H1 (cell line): ENCODE results near the gene AGRN. TPM values are rescaled to one million over a fixed set of nuclear protein-coding genes. Genes with fewer than 3 reads are reported as not detected.

Source experiments
- BCL11A ChIP-seq, 2 experiments: IDR thresholded peaks; one replicate each; pipeline ENCODE4 v1.6.1; 2011; ENCODE audit warnings: low read depth in 2 of 2, low read length in 2 of 2, mild to moderate bottlenecking in 2 of 2
- EZH2 ChIP-seq: fragments of 200-600 bp; sonication (generic); IDR thresholded peaks from 2 replicates; pipeline ENCODE4 v1.7.1; 2012; ENCODE audit warnings: low read depth, mild to moderate bottlenecking, moderate library complexity, low read length, inconsistent platforms; ENCODE audit not compliant: severe bottlenecking
- GTF2F1 ChIP-seq: IDR thresholded peaks from 2 replicates; pipeline ENCODE4 v1.6.1; 2012; ENCODE audit warnings: low read depth, low read length, improper control_type of control experiment, borderline replicate concordance
- JUND ChIP-seq: IDR thresholded peaks from 2 replicates; pipeline ENCODE4 v1.6.1; 2011; ENCODE audit warnings: mild to moderate bottlenecking, improper control_type of control experiment, low read length
- RFX5 ChIP-seq: IDR thresholded peaks from 2 replicates; pipeline ENCODE4 v1.6.1; 2011; ENCODE audit warnings: low read depth, low read length, improper control_type of control experiment, borderline replicate concordance
- SUZ12 ChIP-seq: fragments of 200-600 bp; sonication (generic); IDR thresholded peaks from 2 replicates; pipeline ENCODE4 v1.6.1; 2012; ENCODE audit warnings: mild to moderate bottlenecking, inconsistent platforms, low read length, moderate library complexity, mixed read lengths
- polyA plus RNA-seq, 7 experiments: library from polyadenylated mRNA; depleted of rRNA in 3 of 7; stranded (reverse) in 5 of 7; unstranded in 2 of 7; fragments of >200 nt in 5 of 7; fragments of 200-250 nt in 2 of 7; gene quantifications; 1 replicate in 5 of 7; 2 replicates in 1 of 7; 4 replicates in 1 of 7; pipeline versions ENCODE4 v1.2.1 to v1.2.3, GENCODE V29; 2011 to 2013; ENCODE audit warnings: missing spikeins in 2 of 7, mixed read lengths in 2 of 7
- total RNA-seq: library from RNA; stranded (reverse); fragmentation: NEBNext Ultra II Directional; extraction: Animal tissue kit (Norgen Biotek cat#: 25700); gene quantifications from 2 replicates; pipeline ENCODE4 v1.2.1, GENCODE V29; 2021
- TF ChIP-seq, protein P1 (sequence below): fragments of 300-600 bp; sonication (generic); IDR thresholded peaks from 2 replicates; pipeline ENCODE4 v1.7.1; 2012; ENCODE audit warnings: low read length, moderate library complexity, mild to moderate bottlenecking, inconsistent platforms; ENCODE audit not compliant: insufficient replicate concordance
- TF ChIP-seq, protein P2 (sequence below), 3 experiments: IDR thresholded peaks; 1 replicate in 2 of 3; 2 replicates in 1 of 3; pipeline versions ENCODE4 v1.5.1 to v1.6.1; 2011; ENCODE audit warnings: low read length in 3 of 3, mild to moderate bottlenecking in 3 of 3, inconsistent platforms in 2 of 3, low read depth in 1 of 3, moderate library complexity in 1 of 3; ENCODE audit not compliant: insufficient read depth in 1 of 3; ENCODE audit errors: control extremely low read depth in 1 of 3

Gene AGRN
- total and polyA plus RNA-seq, 2 of the 8 experiments (the other 6 are each of a cell fraction or from before 2014, with no cell fraction given) = 52.3 to 155 TPM

DNA sequence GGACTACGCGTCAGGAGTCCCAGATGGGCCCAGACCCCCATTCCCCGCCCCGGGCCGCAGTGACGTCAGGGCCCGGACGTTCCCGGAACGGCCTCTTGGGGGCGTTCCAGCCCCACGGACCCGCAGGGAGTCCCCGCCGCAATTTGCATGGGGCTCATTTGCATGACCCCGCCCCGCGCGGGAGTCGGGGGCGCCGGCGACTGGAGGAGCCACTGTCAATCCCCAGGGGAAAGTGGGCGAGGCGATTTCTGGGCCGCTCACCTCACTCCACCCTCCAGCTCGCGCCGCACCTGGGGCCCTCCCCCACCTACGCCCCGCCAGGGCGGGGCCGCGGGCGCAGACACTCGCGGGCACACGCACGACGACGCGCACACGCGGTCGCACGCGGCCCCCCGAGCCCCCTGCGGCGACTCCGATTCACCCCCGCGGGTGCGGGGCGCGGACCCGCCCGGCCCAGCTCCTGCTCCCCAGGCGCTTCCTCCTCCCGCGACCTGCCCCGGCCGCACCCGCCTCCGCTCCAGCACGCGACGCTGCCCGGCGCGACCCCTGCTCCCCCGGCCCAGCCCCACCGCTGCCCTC lies 13.2 kb downstream of the AGRN start (continued):
- TF ChIP-seq, protein P1, sequence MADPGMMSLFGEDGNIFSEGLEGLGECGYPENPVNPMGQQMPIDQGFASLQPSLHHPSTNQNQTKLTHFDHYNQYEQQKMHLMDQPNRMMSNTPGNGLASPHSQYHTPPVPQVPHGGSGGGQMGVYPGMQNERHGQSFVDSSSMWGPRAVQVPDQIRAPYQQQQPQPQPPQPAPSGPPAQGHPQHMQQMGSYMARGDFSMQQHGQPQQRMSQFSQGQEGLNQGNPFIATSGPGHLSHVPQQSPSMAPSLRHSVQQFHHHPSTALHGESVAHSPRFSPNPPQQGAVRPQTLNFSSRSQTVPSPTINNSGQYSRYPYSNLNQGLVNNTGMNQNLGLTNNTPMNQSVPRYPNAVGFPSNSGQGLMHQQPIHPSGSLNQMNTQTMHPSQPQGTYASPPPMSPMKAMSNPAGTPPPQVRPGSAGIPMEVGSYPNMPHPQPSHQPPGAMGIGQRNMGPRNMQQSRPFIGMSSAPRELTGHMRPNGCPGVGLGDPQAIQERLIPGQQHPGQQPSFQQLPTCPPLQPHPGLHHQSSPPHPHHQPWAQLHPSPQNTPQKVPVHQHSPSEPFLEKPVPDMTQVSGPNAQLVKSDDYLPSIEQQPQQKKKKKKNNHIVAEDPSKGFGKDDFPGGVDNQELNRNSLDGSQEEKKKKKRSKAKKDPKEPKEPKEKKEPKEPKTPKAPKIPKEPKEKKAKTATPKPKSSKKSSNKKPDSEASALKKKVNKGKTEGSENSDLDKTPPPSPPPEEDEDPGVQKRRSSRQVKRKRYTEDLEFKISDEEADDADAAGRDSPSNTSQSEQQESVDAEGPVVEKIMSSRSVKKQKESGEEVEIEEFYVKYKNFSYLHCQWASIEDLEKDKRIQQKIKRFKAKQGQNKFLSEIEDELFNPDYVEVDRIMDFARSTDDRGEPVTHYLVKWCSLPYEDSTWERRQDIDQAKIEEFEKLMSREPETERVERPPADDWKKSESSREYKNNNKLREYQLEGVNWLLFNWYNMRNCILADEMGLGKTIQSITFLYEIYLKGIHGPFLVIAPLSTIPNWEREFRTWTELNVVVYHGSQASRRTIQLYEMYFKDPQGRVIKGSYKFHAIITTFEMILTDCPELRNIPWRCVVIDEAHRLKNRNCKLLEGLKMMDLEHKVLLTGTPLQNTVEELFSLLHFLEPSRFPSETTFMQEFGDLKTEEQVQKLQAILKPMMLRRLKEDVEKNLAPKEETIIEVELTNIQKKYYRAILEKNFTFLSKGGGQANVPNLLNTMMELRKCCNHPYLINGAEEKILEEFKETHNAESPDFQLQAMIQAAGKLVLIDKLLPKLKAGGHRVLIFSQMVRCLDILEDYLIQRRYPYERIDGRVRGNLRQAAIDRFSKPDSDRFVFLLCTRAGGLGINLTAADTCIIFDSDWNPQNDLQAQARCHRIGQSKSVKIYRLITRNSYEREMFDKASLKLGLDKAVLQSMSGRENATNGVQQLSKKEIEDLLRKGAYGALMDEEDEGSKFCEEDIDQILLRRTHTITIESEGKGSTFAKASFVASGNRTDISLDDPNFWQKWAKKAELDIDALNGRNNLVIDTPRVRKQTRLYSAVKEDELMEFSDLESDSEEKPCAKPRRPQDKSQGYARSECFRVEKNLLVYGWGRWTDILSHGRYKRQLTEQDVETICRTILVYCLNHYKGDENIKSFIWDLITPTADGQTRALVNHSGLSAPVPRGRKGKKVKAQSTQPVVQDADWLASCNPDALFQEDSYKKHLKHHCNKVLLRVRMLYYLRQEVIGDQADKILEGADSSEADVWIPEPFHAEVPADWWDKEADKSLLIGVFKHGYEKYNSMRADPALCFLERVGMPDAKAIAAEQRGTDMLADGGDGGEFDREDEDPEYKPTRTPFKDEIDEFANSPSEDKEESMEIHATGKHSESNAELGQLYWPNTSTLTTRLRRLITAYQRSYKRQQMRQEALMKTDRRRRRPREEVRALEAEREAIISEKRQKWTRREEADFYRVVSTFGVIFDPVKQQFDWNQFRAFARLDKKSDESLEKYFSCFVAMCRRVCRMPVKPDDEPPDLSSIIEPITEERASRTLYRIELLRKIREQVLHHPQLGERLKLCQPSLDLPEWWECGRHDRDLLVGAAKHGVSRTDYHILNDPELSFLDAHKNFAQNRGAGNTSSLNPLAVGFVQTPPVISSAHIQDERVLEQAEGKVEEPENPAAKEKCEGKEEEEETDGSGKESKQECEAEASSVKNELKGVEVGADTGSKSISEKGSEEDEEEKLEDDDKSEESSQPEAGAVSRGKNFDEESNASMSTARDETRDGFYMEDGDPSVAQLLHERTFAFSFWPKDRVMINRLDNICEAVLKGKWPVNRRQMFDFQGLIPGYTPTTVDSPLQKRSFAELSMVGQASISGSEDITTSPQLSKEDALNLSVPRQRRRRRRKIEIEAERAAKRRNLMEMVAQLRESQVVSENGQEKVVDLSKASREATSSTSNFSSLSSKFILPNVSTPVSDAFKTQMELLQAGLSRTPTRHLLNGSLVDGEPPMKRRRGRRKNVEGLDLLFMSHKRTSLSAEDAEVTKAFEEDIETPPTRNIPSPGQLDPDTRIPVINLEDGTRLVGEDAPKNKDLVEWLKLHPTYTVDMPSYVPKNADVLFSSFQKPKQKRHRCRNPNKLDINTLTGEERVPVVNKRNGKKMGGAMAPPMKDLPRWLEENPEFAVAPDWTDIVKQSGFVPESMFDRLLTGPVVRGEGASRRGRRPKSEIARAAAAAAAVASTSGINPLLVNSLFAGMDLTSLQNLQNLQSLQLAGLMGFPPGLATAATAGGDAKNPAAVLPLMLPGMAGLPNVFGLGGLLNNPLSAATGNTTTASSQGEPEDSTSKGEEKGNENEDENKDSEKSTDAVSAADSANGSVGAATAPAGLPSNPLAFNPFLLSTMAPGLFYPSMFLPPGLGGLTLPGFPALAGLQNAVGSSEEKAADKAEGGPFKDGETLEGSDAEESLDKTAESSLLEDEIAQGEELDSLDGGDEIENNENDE = no peak
- no peak for TF ChIP-seq EZH2
- TF ChIP-seq SUZ12 = no peak
- no peak for TF ChIP-seq GTF2F1
- TF ChIP-seq, protein P2, sequence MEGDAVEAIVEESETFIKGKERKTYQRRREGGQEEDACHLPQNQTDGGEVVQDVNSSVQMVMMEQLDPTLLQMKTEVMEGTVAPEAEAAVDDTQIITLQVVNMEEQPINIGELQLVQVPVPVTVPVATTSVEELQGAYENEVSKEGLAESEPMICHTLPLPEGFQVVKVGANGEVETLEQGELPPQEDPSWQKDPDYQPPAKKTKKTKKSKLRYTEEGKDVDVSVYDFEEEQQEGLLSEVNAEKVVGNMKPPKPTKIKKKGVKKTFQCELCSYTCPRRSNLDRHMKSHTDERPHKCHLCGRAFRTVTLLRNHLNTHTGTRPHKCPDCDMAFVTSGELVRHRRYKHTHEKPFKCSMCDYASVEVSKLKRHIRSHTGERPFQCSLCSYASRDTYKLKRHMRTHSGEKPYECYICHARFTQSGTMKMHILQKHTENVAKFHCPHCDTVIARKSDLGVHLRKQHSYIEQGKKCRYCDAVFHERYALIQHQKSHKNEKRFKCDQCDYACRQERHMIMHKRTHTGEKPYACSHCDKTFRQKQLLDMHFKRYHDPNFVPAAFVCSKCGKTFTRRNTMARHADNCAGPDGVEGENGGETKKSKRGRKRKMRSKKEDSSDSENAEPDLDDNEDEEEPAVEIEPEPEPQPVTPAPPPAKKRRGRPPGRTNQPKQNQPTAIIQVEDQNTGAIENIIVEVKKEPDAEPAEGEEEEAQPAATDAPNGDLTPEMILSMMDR (IDR thresholded peaks at IDR 0.05; ENCODE audit: control extremely low read depth in 1 of 3, insufficient read depth in 1 of 3, low read depth in 1 of 3, low read length in 3 of 3) = peak in 2 of 3 experiments; percentile 75 to 76; a peak in 3 of 4 replicates
- no peak for TF ChIP-seq RFX5
- TF ChIP-seq BCL11A (IDR thresholded peaks at IDR 0.05; ENCODE audit: low read depth in 2 of 2, low read length in 2 of 2) = no peak
- peak; percentile 79 for TF ChIP-seq JUND
